HG03520 (cell line): ENCODE data around the gene MAST2.

Experiments
- ATAC-seq: cut with Tn5 transposase; IDR thresholded peaks from one replicate; pipeline ENCODE4 v1.9.1; 2021; ENCODE audit warnings: mild to moderate bottlenecking, moderate library complexity; ENCODE audit not compliant: unreplicated experiment

The MAST2 gene

DNA sequence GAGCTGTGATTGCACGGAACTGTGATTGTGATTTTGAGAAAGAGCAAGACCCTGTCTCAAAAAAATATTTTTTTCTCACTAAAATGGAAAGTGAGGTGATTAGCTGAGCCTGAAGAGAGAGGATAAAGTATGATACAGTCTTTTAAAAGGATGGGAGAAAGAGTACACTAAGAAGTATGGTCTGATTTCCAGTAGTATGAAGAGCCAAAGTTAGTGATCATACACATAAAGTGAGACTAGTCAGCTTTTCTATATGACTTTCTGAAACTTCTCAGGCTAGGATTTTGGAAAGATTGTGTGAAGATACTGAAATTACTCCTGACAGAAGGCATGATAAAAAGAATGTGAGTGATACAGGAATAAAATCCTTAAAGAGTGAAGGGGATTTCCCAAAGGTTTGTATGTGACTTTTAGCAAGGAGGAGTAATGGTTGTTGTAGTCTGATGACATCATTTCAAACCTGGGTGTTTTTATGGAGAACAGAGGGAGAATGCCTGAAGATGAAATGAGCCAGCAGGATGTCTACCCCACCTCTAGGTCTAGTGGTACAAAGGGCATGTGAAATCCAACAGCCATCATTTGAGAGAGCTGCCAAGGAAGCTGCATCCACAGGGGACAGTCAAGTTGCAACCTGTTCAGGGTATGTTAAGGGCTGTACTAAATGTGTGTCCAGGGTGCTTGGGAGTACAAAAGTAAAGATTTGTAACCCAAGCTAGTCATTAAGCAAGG lies 171.3 kb downstream of the MAST2 start:
- no peak for ATAC-seq

DNA sequence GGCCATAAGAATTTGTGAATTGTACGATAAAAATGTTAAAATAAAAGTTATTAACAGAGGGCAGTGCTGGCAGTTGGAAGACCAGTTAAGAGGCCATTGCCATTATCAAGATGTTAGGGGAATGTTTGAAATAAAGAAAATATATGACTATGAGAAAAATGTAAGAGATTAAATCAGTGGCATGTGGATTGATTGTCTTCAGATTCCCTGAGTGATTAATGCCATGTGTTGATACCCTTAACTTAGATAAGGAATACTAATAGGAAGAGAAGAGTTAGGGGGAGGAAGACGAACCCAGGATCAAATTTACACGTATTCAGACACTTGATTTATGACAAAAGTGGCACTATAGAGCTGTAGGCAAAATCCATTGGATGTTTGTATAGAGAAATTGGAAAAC lies 173.2 kb downstream of the MAST2 start:
- no peak for ATAC-seq

DNA sequence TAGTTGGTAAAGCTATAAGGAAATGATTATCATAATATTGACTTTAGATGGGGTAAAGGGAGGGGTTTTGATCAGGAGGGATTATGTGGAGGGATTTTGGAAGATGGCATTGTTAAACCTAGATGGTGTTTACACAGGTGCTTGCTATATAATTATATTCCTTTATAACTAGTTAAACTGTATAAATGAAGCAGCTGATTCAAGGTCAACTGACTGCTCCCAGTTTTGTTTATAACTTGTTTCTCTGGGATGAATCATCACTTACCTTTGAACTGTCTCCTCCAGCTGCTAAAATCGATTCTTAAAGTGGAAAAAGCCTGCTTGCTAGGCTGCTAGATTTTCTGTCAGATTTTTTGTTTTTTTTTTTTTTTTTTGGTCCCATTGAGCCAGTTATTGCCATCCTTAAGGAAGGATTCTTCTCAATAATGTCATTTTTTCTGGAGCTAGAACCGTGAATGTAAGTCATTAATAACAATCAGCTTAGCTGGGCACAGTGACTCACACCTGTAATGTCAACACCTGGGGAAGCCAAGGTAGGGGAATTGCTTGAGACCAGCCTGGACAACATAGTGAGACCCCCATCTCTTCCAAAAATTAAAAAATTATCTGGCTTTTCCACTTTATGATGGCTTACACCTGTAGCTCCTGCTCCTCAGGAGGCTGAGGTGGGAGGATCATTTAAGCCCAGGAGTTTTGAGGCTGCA lies 175.8 kb downstream of the MAST2 start:
- no peak for ATAC-seq

DNA sequence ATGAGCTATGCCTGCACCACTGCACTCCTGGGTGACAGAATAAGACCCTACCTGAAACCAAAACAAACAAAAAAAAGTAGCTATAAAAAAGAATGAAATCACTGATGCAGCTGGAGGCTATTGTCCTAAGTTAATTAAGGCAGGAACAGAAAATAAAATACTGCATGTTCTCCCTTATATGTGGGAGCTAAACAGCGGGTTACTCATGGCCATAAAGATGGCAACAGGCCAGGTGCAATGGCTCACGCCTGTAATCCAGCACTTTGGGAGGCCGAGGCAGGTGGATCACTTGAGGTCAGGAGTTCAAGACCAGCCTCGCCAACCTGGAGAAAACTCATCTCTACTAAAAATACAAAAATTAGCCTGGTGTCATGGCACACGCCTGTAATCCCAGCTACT lies 176.4 kb downstream of the MAST2 start:
- ATAC-seq, result no peak

DNA sequence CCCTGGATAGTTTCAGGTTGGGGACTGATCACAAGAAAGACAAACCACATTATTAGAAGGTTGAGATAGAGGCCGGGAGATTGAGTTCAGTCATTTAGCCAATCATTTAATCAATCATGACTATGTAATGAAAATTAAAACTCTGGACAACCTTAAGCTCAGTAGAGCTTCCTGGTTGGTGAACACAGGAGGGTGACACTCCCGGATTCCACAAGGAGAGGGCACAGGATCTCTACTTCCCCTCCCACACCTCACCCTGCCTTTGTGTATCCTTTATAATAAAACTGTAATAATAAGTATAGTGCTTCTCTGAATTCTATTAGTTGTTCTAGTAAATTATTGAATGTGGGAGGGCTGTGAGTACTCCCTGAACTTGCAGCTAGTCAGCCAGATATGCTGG lies 178.9 kb downstream of the MAST2 start:
- no peak for ATAC-seq

DNA sequence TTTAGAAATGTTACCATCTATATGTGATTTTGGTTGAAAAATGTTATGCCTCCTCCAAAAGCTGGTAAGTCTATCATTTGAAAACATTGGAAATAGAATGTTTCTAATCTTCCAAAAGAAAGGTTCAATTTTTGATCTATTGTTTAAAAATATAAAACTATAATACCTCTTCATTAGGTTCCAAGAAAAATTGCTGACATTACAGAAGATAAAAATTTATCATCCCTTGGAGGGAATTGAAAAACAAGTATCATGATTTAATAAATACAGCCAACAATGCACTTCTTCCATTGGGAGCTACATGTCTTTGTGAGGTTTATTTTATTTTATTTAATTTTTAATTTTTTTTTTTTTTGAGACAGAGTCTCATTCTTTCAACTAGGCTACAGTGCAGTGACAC lies 180.6 kb downstream of the MAST2 start:
- no peak for ATAC-seq

DNA sequence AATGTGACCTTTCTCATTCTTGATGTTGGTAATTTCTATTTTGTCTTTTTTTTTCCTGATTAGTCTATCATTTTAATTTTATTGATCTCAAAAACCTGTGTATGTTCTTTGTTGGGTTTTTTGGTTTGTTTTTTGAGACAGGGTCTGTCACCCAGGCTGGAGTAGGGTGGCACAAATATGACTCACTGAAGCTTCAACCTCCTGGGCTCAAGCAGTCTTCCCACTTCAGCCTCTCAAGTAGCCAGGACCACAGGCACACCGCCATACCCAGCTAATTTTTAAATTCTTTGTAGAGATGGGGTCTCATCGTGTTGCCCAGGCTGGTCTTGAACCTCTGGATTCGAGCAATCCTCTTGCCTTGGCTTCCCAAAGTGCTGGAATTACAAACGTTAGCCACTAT lies 183.8 kb downstream of the MAST2 start:
- no peak for ATAC-seq

DNA sequence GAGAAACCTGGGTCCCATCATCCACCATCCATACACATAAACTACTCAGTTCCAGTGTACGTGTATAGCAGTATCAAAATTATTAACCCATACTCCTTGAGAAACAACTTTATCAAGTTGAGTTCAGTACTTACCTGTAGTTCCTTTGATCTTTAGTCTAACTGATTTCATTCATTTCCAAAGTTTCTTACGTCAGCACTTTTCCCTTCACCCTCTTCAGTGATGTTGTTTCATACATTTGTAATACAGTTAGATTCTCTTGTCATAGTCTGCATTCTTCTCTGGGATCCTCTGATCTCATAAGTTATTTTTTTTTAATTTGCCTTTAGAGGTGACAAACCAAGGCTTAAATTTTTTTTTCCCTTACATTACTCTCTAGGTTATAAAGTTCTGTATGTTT lies 185.8 kb downstream of the MAST2 start:
- no peak for ATAC-seq

DNA sequence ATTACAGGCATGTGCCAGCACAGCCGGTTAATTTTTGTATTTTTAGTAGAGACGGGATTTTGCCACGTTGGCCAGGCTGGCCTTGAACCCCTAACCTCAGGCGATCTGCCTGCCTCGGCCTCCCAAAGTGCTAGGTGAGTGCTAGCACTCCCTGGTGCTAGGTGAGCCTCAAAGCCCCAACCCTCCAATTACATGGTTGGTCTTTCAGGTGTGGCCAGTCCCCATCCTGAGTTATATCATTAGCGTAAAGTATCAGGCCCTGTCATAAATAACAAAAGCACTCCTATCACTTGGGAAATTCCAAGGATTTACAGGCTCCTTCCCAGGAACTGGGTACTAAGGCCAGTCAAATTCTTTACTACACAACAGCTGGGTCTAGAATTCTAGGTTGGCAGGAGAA lies 191.0 kb downstream of the MAST2 start:
- ATAC-seq, result no peak

DNA sequence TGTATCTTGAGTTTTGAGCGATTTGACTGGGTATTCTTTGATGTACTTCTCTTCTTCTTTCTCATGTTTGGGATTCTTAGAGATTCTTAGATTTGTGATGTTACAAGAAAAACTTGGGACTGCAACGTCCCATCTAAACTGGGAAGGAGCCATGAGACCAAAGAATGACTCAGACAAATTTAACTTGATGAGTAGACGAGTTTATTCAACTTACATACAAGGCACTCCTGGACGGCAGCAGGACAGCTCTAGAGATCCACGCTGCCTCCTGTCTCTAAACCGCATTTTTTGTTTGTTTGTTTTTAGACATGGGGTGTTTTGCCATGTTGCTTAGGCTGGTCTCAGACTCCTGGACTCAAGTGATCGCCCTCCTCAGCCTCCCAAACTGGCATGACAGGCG lies 191.9 kb downstream of the MAST2 start:
- no peak for ATAC-seq

DNA sequence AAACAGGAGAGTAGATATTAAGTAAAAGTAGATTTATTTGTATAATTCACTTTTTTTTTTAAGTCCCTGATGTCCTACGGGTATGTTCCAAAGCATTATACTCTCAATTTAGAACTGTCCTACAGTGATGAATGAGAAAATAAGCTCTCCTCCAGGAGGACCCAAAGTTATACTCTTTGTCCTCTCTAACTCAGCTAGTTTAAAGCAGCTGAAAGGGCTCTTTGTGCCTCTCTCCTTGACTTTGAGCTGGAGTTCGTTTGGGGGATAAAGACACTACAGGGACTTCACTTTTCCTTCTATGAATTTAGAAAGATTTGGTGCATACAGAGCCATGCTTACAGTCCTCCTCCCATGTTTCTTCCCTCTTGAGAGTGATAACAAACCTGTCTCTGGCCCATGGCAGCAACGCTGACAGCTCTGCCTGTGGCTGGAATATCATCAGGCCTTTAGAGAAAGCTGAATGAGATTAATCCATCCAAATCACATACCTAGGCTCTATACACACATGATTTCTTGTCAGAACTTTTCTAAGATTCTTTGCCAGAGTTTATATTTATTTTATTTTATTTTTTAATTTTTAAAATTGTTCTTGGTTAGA lies 194.7 kb downstream of the MAST2 start:
- ATAC-seq, result no peak

DNA sequence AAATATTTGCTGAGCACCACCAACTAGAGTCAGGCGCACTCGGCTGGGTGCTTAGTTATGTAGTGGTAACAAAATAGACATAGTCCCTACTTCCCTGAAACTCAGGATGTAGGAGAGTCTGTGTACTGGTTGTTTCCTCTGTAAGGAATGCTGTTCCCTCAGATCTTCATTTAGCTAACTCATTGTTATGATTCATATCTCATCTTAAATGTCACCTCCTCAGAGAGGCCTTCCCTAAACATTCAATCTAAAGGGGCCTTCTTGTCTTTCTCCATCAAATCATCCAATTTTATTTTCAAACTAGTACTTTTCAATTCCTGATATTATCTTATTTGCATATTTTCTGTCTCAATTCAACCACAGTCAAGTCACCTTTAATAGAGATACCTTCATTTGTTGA lies 196.1 kb downstream of the MAST2 start:
- no peak for ATAC-seq

DNA sequence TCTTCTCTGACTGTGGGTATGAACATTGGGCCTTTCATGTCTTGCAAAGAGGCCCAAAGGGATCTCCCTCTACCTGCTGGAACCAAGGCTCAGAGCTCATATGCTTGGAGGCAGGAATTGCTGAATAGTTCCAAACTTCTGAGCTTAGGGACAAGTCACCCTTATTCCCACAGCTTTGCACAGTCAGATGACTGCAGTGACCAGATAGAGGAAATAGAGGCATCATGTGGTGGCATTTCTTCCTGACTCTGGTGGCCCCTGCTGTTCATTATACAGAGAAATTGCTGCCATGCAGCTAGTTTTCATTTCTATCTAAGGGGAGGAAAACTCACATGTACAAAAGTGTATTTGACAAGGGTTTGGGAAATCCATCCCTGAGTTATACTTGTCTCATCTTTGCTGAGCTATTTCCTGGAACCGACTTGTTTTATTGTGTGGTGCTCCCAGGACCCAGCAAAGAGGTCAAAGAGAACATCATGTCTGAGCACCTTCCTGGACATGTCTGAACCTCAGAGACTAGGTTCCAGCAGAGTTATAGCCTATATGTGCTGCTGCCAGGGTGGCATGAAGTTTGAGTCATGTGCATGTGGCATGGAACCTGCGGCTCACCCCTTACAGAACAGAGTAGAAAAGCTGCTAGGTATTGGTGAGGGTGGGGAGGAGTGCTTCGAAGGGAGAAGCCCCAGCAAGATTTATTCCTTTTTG lies 197.8 kb downstream of the MAST2 start:
- no peak for ATAC-seq

DNA sequence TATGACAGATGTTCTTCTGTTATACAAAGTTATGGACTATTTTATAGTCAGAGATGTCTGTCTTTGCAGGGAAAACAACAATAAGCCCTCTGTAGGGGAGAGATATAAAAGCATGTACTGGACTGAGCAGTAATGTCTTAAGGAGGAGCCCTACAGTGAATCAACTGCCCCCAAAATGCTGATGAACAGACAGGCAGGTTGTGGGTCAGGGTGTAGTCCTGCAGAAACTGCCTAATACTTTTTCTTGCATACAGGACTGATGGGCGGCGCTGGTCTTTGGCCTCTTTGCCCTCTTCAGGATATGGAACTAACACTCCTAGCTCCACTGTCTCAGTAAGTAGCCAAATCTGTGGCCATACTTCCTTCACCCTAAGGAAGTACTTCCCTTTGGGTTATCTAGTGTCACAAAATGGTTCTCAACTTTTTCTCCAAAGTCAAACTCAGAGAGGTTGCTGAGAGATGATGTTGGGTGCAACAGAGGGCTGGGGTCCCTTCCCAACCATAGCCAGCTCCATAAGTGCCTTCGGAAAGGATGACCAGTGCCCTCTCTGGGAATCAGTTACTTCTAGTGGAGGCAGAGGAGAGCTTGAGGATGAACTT lies 199.2 kb downstream of the MAST2 start:
- ATAC-seq, result no peak

DNA sequence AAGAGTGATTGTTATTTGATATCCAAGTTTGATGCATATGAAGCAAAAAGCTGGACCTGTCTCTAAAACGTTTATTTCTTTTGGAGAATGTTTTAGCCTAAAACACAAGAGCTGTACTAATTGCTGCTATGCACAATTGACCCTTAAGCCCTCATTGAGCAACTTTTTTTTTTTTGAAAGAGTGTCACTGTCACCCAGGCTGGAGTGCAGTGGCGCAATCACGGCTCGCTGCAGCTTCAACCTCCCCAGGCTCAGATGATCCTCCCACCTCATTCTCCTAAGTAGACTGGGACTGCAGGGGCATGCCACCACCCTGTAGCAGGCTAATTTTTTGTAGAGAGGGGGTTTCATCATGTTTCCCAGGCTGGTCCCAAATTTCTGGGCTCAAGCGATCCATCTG lies 199.9 kb downstream of the MAST2 start:
- no peak for ATAC-seq

DNA sequence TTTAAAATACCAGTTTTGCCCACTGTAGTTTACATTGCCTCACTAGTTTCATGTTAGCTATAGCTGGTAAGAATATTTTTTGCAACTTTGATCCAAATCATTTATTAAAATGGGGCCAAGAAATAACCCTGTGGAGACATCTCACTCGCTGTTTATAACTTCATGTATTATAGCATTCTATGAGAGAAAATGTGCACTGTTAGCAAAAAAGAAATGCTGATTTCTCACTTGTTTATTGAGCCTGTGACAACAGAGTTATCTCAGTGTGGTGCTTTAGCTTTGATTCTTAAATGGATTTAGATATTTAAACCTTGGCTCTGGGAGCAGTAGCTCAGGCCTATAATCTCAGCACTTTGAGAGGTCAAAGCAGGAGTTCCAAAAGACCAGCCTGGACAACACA lies 201.1 kb downstream of the MAST2 start:
- no peak for ATAC-seq

DNA sequence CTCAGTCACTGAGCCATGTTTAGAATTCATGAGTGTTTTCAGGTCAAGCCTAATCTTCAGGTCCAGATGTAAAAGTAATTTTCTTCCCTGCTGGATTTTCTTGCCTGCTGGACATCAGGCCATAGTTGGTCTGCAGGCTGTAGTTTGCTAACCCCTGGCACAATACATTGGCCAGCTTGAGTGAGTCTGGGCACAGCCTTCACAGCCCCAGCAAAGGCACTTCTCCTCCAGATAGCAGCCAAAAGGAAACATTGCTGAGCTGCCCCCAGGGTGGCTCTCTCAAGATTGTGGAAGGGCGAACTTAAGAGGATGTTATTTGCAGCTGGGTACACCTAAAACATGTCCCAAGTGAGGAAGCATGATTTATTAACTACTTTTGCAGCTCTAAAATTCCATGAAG lies 202.2 kb downstream of the MAST2 start:
- ATAC-seq, result no peak

DNA sequence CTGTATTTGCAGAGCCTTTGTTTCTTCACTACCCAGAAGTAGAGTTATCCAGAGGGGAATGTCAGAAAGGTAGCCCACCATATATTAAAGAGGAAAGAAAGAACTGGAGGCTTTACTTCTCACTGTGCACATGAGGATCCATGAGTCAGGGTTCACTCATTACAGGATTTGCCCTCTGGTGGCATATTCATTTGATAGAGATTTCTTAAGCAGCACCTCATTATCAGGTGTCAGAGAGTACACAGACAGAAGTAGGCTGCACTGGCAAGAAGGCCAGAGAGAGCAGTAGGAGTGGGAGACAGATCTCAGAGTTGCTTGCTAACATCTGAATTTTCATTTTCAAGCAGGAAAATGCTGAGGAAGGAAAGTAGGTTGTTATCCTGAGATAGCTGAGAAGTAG lies 205.2 kb downstream of the MAST2 start:
- no peak for ATAC-seq

DNA sequence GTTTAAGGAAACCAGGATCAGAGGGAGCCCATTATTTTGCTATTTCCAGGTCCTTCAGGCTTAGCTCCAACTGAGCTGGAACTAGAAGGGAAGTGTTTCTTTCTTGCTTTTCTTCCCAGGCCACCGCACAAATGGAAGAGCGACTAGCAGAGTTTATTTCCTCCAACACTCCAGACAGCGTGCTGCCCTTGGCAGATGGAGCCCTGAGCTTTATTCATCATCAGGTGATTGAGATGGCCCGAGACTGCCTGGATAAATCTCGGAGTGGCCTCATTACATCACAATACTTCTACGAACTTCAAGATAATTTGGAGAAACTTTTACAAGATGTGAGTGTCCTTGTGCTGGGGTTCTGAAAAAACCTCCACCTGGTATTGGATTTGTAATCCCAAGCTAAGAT lies 207.2 kb downstream of the MAST2 start:
- no peak for ATAC-seq

DNA sequence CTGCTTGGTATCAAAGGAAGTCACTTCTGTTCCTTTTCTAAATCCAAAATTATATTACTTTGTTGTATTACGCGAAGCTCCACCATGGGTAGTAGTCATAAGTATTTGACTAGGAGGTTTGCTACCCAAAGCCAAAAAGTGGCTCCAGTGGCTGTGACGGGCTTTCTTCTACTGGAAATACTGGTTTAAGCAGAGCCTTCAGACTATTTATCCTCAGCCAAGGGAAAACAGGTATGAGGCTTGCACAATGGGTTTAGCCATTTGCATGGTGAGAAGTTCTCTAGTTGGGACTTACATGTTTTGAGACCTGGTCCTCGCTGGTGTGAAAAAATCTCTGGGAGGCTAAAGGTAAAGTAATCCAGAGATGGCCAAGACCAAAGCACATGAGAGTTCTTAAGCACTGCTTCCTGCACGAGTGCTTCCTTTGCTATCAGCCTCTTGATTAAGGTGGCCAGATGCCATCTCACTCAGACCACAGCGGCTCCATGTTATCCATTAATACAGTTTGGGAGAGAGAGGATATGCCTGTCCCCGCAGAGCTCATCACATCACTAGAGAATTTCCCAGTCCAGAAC lies 207.8 kb downstream of the MAST2 start:
- ATAC-seq, result no peak

DNA sequence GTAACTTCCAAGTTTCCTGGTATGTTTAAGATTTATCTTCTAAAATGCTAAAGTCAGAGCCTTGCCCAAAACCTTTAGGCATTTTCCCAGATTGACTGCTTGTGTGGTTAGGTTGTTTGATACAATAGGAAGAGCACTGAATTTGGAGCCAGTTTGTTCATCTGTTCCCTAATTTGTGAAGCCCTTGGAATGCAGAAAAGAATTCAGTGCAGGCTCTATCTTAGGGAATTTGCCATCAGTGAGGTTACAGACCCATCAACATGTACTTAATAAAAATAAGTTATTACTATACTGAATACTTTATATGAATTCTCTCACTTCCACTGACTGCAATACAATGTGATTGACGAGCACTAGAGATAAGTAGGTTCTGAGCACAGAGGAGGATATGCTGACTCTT lies 208.8 kb downstream of the MAST2 start:
- ATAC-seq, result no peak
